Sigmoid colon (tissue), 3 donors: ENCODE results near the gene CHPT1.

Source experiments
- POLR2A ChIP-seq, 2 donors: fragments of 450-650 bp; IDR thresholded peaks; one replicate each; pipeline ENCODE4 v1.6.1; 2016; ENCODE audit warnings: antibody characterized with exemption in 2 of 2, mild to moderate bottlenecking in 2 of 2, moderate library complexity in 2 of 2
- TF ChIP-seq, protein P1 (sequence below), 4 experiments: fragments of 450-650 bp in 3 of 4; fragments of 200-600 bp in 1 of 4; IDR thresholded peaks; one replicate each; pipeline ENCODE4 v1.5.1; 2016 to 2019; ENCODE audit warnings: antibody characterized with exemption in 4 of 4, mild to moderate bottlenecking in 3 of 4, moderate library complexity in 2 of 4

DNA sequence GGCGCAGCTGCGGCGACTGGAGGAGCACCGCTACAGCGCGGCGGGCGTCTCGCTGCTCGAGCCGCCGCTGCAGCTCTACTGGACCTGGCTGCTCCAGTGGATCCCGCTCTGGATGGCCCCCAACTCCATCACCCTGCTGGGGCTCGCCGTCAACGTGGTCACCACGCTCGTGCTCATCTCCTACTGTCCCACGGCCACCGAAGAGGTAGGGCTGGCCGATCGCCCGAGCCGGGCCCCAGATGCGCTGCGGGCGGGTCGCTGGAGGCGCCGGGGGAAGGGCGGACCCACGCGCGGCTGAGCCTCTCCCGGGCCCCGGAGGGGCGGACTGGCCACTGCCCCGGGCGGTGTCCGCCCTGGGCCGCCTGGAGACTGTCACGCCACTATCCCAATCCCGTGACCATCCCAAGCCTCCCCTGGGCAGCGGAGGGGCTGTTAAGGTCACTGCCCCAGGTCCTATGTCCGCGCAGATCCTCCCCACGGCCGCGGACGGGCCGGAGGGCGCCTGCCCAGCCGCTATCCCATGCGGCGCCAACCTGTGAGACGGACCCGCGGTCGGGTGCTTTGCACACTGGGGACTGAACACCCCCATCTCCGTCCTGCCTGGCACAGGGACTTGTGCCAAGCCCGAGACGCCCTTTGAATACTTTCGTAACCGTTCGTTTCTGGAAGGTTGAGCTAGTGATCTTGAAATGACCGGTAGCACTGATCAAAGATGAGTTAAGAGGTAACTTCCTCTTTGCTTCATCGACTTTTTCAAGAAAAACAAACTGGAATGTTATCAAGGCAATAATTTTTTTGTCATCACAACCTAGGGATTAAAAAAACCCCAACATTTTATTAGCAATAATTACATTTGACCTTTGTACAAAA lies 725 bp downstream of the CHPT1 start:
- TF ChIP-seq, protein P1, sequence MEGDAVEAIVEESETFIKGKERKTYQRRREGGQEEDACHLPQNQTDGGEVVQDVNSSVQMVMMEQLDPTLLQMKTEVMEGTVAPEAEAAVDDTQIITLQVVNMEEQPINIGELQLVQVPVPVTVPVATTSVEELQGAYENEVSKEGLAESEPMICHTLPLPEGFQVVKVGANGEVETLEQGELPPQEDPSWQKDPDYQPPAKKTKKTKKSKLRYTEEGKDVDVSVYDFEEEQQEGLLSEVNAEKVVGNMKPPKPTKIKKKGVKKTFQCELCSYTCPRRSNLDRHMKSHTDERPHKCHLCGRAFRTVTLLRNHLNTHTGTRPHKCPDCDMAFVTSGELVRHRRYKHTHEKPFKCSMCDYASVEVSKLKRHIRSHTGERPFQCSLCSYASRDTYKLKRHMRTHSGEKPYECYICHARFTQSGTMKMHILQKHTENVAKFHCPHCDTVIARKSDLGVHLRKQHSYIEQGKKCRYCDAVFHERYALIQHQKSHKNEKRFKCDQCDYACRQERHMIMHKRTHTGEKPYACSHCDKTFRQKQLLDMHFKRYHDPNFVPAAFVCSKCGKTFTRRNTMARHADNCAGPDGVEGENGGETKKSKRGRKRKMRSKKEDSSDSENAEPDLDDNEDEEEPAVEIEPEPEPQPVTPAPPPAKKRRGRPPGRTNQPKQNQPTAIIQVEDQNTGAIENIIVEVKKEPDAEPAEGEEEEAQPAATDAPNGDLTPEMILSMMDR (IDR thresholded peaks at IDR 0.05): no peak
- no peak for TF ChIP-seq POLR2A (IDR thresholded peaks at IDR 0.05)
